GM21381 (cell line): ENCODE measurements around the gene NR4A2.

Experiments
- ATAC-seq: cut with Tn5 transposase; IDR thresholded peaks from one replicate; pipeline ENCODE4 v1.9.1; 2021; ENCODE audit warnings: mild to moderate bottlenecking, moderate library complexity; ENCODE audit not compliant: unreplicated experiment

The NR4A2 gene

GRCh38 chr2:156332534-156333273 lies at the start of gene NR4A2:
Gene NR4A2 (minus strand): TSS chr2:156332721. CDS start chr2:156330186, 2,535 bp downstream.
- peak; percentile 74 for ATAC-seq

DNA sequence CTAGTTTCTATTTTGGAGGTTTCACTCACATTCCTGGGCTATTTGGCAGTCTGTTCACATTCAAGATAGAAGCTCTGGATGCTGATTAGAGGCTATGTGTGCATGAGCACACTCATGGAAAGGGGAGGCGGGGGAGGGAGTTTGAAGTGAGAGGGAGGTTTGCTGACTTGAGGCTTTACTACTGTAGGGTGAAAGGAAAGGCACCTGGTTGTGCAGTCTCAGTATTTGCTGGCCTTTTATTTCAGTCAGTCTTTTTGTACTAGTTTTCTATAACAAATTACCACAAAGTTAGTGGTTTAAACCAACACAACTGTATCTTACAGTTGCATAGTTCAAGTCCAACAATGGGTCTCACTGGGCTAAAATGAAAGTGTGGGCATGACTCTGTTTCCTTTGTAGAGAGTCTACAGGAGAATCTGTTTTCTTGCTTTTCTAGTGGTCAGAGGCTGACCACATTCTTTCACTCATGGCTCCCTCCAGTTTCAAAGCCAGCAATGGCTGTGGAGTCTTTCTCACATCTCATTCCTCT lies 47.7 kb upstream of the NR4A2 start:
- peak; percentile 95 for ATAC-seq

DNA sequence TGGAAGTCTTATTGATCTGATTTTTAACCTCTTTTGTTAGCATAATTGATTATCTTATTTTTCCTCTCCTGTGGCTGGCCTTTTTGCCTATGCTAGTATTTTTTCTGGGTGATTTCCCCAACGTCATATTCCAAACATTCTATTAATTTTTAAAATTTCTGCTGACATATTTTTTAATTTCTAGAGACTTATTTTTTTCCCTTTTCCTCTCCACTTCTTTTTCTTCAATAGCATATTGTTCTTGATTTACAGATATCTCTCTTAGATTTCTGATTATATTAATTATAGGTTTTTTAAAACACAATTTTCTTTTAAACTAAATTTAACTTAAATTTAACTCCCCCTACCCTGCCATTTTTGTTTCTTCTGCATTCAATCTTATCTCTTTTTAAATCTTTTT lies 47.2 kb upstream of the NR4A2 start:
- ATAC-seq, result no peak

DNA sequence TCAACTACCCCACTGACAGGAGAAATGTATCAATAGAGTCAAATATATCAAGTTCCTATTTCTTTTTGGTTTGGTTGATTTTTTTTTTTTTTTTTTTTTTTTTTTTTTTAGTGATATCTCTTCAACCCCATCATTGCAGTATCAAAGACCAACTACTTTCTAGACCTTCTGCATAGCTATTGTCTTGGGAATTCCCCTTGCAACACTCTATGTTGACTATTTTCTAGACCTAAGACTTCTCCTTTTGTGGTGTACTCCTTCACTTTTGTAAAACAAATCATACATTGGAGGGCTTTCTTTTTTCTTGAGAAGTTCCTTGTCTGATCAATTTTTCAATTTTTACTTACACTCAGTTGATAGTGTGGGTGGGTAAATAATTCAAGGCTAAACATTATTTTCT lies 46.5 kb upstream of the NR4A2 start:
- ATAC-seq, result no peak

DNA sequence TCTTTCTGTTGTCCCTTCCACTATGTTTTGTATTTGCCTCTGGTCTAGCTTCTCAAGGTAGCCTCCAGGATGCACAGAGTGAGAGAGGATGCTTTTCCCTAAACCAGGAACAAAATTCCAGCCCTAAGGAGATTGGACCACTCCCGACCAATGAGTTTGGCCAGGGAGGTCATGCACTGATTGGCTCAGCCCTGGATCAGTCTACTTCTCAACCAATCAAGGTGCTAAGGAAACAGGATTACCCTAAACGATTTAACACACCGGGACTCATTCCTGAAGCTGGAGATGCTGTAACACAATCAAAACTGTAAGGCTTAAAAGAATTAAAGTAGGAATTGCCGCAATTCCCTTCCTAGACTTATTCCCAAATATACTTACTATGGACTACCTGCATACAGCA lies 34.2 kb upstream of the NR4A2 start:
- no peak for ATAC-seq

GRCh38 chr2:156363141-156363540 lies 30.6 kb upstream of the NR4A2 start:
- ATAC-seq, result no peak

DNA sequence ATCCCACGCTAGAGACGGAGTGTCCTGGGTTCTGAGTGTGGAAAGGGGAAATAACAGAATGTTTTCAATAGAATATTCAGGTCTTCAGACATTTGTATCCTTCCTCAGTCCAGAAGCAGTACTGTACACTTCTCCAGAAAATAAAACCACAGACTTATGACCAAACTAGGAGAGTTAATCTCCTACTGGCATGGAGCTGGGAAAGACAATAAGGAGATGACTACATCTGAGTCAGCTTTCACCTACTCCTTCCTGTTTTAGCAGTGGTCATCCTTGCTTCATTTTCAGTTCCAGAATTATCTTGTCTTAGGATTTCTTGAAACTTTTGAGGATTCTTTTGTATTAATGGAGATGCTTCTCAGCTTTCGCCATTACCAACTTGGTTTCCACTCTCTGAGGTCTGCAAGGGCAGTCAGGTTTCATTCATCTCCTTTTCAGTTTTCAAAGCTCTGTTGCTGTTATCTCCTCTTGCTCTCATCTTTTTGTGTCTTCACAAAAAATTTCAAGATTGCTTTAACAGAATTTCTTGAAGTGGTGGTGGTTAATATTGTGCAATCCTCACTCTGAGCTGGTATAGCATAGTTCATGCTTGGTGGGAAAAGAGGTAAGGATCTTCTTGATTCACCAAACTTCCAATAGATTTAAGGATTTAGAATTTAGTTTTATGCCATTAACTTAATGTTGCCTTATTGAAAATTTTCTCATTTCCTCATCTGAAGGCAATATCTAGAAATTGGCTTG lies 23.7 kb upstream of the NR4A2 start:
- ATAC-seq, result no peak

- no peak for ATAC-seq
These were observed 20.4 kb upstream of the NR4A2 start for GRCh38 chr2:156352911-156353310.

DNA sequence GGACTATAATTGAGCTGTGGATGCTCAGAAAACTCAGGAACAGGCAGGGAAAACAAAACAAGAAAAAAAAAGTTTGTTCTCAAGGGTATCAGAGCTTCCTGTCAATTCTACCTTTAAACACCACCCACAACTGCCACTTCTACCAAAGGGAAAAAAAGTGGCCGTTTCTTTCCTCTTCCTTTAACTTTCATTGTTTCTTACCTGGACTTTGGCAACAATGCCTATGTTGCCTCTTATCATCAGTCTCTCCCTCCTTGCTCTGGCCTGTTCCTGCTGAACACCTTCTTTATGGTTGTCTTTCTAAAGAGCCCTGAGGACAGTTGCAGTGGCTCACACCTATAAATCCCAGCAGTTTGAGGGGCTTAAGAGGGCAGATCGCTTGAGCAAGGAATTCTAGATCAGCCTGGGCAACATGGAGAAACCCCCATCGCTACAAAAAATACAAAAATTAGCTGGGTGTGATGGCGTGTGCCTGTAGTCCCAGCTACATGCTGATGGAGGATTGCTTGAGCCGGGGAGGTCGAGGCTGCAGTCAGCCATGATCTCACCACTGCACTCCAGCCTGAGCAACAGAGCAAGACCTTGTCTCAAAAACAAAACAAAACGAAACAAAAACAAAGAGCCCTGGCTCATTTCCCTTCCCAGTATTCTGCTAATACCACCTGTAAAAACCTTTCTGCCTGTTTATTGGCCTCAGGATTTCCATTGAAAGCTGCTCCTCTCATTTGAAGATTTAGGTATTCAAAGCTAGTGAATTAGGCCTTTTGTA lies 18.0 kb upstream of the NR4A2 start:
- ATAC-seq, result no peak

- ATAC-seq, result no peak
These were observed 17.1 kb upstream of the NR4A2 start for GRCh38 chr2:156349605-156350004.

GRCh38 chr2:156349161-156349560 lies 16.6 kb upstream of the NR4A2 start:
- no peak for ATAC-seq

DNA sequence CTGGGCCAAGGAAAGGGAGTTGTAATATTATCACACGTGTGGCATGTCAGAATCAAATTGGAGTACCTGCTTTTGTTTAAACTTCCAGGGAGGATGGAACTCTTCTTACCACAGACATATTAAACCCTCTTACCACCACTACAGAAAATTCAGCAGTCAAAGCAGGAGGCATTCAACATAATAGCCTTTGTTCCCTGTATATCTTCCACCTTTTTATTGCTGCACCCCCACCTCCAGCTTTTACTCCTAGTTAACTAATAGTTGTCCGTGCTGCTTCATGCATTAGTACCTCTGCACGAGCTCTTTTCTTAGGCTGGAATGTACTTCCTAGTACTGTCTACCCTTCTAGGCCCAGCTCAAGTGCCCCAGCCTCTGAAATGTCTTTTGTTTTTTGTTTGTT lies 14.9 kb upstream of the NR4A2 start:
- ATAC-seq, result no peak

GRCh38 chr2:156346731-156347130 lies 14.2 kb upstream of the NR4A2 start:
- no peak for ATAC-seq

DNA sequence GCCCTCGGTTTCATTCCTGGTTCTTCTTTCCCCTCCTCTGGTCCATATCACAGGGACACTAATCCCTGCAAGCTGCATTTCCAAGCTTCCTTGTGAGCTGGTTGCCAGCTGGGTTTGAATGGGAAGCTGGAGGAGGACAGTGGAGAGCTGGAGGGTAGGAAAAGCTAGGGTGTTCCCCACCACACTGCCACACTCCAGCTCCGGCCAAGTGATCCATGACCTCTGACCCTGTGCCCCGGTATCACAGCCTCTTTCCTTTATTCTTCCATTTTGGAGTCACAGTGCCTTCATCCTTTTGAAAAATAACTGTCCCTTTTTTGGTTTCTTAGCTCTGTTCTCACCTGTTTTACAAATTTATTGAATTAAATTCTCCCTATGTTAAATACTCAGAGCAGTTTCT lies 13.1 kb upstream of the NR4A2 start:
- no peak for ATAC-seq

- no peak for ATAC-seq
These were observed 11.4 kb upstream of the NR4A2 start for GRCh38 chr2:156343940-156344301.

GRCh38 chr2:156343096-156343939 lies 10.8 kb upstream of the NR4A2 start:
- no peak for ATAC-seq

DNA sequence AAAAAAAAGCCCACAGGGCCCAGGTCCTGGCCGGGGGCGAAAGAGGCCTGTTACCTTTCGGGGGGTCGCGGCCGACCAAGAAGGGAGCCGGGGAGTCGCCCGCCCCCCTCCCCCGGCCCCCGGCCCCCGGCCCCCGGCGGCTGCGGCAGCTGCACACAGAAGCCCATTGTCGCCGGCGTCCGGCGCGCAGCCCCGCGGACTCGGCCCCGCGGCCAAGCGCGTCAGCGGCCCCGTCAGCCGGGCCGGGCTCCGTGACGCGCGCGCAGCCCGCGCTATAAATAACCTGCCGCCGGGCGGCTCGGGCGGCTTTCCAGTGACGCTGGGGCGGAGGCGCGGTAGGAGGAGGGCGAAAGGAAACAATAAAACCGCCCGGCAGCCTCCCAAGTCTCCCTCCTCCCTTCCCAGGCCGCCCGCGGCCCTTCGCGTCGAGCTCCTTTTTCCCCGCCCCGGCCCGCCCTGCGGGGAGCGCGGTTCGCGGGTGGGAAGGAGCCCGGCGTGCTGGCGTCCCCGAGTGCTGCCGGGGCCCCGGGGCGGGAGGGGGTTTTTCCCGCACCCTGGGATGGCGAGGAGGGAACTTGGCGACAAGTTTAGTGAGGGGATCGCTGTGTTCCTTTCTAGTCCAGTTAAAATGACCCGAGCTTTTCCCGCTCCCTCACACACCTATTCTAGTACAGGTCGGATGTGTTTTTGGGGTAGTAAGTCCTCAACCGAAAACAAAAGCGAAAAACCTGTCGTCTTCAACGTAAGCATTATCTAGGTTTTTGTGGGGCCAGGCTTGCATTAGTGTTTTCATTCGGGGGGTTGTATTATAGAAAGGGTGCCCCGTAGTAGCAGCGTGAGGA lies 10.0 kb upstream of the NR4A2 start:
- peak; percentile 46 for ATAC-seq

GRCh38 chr2:156341452-156342253 lies 9.1 kb upstream of the NR4A2 start:
- peak; percentile 75 for ATAC-seq
